Lower leg skin (tissue), 3 donors: Measurements from ENCODE around the gene DAB1.

ENCODE experiments used
- CTCF ChIP-seq, 3 donors: fragments of 450-650 bp; IDR thresholded peaks; one replicate each; pipeline ENCODE4 v1.5.1; 2016; ENCODE audit warnings: antibody characterized with exemption in 3 of 3, mild to moderate bottlenecking in 3 of 3, moderate library complexity in 2 of 3
- POLR2A ChIP-seq, 2 donors: fragments of 450-650 bp; IDR thresholded peaks; one replicate each; pipeline ENCODE4 v1.6.1; 2016 to 2017; ENCODE audit warnings: antibody characterized with exemption in 2 of 2, mild to moderate bottlenecking in 1 of 2, moderate library complexity in 1 of 2

GRCh38 chr1:56954664-56955063, 469.2 kb downstream of the DAB1 start:
- TF ChIP-seq POLR2A (IDR thresholded peaks at IDR 0.05) (no peak), CTCF (IDR thresholded peaks at IDR 0.05) (no peak)
